Stimulated activated CD4-positive, alpha-beta T cell treated with anti-CD3 and anti-CD28 coated beads, Interleukin-2, amount 100 ng/mL, for 48 hours (primary cell): ENCODE data around the gene HOXC9.

ENCODE experiments used
- DNase-seq, 2 donors: peaks; one replicate each; pipeline ENCODE4 v3.0.0-alpha.2; 2020

Gene HOXC9

GRCh38 chr12:54016478-54016964 is 16.6 kb downstream of the HOXC9 start:
- no peak for DNase-seq

GRCh38 chr12:54017027-54017788 is 17.2 kb downstream of the HOXC9 start:
- no peak for DNase-seq

GRCh38 chr12:54017878-54018467 is 18.0 kb downstream of the HOXC9 start:
- peak; percentile 50 to 63 for DNase-seq

- DNase-seq, result no peak
Observed at GRCh38 chr12:54018468-54018984, 18.6 kb downstream of the HOXC9 start.

- no peak for DNase-seq
Observed at GRCh38 chr12:54019091-54019811, 19.3 kb downstream of the HOXC9 start.

GRCh38 chr12:54019924-54020590 is 20.1 kb downstream of the HOXC9 start:
- no peak for DNase-seq

- DNase-seq, result no peak
Observed at GRCh38 chr12:54020591-54021405, 20.8 kb downstream of the HOXC9 start.

GRCh38 chr12:54021432-54022013 is 21.6 kb downstream of the HOXC9 start:
- DNase-seq, result no peak

- no peak for DNase-seq
Observed at GRCh38 chr12:54022960-54023884, 23.3 kb downstream of the HOXC9 start.

GRCh38 chr12:54024127-54024526 is 24.2 kb downstream of the HOXC9 start:
- no peak for DNase-seq

GRCh38 chr12:54024581-54025305 is 24.8 kb downstream of the HOXC9 start:
- DNase-seq, result no peak

GRCh38 chr12:54025499-54026405 is 25.8 kb downstream of the HOXC9 start:
- DNase-seq, result no peak

- DNase-seq, result no peak
Observed at GRCh38 chr12:54026640-54027441, 26.9 kb downstream of the HOXC9 start.

- DNase-seq, result no peak
Observed at GRCh38 chr12:54027442-54027786, 27.5 kb downstream of the HOXC9 start.

GRCh38 chr12:54028314-54029201 is 28.6 kb downstream of the HOXC9 start, which contains the start of gene HOXC6:
TSS of gene HOXC6 (plus strand) at chr12:54028440. CDS start at chr12:54028522, 82 bp downstream.
- DNase-seq, result no peak

- no peak for DNase-seq
Observed at GRCh38 chr12:54029529-54030441, 29.8 kb downstream of the HOXC9 start.
